GM21381 (cell line): ENCODE data around the gene UBR2.
"Not testable (repeated sequence)": the region's sequence is repeated elsewhere in the genome, so short reads cannot be mapped to it uniquely, and the experiment has no call there.

ENCODE experiments used
- ATAC-seq: cut with Tn5 transposase; IDR thresholded peaks from one replicate; pipeline ENCODE4 v1.9.1; 2021; ENCODE audit warnings: mild to moderate bottlenecking, moderate library complexity; ENCODE audit not compliant: unreplicated experiment

The UBR2 gene

GRCh38 chr6:42555477-42556457 lies 8.1 kb upstream of the UBR2 start:
- no peak for ATAC-seq

DNA sequence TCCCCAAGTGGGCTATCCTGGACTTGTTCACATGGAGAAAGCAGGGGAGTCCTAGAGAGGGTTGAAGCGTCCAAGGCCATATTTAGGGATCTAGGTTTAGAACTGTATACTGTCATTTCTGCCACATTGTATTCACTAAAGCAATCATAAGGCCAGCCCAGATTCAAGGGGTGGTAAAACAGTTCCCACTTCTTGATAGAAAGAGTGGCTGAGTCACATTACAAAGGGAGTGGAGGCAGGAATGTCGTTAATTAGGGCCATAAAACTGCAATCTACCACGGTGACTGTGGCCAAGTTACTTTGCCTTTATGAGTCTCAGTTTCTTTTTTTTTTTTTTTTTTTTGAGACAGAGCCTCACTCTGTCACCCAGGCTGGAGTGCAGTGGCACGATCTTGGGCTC lies 7.4 kb upstream of the UBR2 start:
- ATAC-seq, result no peak

DNA sequence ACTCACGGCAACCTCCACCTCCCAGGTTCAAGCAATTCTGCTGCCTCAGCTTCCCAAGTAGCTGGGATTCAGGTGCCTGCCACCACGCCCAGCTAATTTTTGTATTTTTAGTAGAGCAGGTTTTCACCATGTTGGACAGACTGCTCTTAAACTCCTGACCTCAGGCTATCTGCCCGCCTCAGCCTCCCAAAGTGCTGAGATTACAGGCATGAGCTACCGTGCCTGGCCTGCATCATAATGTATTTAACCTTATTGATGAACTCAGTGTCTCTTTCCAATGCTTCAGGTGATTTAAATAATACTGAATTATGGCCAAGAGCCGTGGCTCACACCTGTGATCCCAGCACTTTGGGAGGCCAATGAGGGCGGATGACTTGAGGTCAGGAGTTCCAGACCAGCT lies 4.6 kb upstream of the UBR2 start:
- not testable (repeated sequence) for ATAC-seq

- ATAC-seq, result no peak
These were observed 1.8 kb upstream of the UBR2 start for GRCh38 chr6:42561986-42562385.

- no peak for ATAC-seq
These were observed 932 bp upstream of the UBR2 start for GRCh38 chr6:42562788-42563405.

DNA sequence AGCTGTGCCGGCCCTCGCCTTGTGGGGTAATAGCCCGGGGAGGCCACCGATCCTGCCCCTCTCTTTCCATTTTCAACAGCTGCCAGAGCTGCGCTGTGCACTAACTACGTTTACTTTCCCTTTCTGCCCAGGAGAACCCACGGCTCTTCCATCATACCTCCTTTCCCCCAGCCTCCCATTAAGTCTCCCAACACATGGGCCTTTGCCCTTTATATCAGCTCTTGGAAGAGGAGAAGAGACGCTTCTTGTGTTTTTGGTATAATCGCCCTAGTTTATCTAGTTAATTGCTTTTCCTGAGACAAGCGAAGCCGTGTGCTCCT lies 637 bp downstream of the UBR2 start:
- ATAC-seq, result no peak

- ATAC-seq, result no peak
These were observed 2.2 kb downstream of the UBR2 start for GRCh38 chr6:42565823-42566613.

DNA sequence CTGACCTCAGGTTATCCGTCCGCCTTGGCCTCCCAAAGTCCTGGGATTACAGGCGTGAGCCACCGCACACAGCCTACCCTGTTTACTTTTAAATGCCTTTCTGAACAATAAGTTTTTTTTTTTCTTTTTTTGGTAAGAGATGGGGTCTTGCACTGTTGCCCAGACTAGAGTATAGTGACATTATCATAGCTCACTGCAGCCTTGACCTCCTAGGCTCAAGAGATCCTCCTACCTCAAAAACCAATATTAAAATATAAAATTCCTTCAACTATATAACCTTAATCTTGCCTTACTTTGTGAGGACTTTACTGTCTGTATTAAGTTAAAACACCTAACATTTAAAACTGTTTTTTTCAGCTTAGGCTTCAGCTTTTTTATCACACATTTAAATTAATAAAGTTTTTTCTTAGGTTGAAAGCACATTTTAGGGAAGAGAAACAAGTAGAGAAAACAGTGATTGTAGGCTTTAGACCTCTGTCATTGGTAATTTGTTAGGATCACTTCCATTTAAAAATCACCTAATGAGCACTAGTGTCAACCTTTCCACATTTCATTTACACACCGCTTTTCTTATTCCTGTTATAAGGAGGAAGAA lies 2.9 kb downstream of the UBR2 start:
- ATAC-seq, result no peak

DNA sequence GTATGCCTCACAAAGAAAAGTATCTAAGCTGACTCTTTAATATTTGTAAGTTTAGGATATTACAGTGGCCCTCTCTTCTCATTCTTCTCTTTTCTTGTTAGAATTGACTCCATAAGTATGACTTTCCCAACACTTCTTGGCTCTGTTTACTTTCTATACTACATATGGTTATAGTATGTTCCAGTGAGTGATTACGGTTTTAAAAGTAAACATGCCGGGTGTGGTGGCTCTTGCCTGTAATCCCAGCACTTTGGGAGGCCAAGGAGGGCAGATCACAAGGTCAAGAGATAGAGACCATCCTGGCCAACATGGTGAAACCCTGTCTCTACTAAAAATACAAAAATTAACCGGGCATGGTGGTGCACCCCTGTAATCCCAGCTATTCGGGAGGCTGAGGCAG lies 3.4 kb downstream of the UBR2 start:
- ATAC-seq, result not testable (repeated sequence)

- ATAC-seq, result no peak
These were observed 5.5 kb downstream of the UBR2 start for GRCh38 chr6:42569102-42570028.

GRCh38 chr6:42571611-42572342 lies 7.9 kb downstream of the UBR2 start:
- peak; percentile 24 for ATAC-seq

GRCh38 chr6:42572523-42572922 lies 8.7 kb downstream of the UBR2 start:
- ATAC-seq, result peak; percentile 77

DNA sequence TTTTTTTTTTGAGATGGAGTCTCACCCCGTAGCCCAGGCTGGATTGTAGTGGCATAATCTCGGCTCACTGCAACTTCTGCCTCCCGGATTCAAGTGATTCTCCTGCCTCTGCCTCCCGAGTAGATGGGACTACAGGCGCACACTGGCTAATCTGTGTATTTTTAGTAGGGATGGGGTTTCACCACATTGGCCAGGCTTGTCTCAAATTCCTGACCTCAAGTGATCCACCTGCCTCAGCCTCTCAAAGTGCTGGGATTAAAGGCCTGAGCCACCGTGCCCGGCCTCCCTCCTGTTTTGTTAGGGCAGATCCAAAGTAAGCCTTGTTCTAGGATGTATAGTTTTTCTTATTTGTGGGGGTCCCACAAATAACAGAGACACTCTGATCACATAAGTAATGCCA lies 12.7 kb downstream of the UBR2 start:
- not testable (repeated sequence) for ATAC-seq

- ATAC-seq, result no peak
These were observed 34.5 kb downstream of the UBR2 start for GRCh38 chr6:42598300-42598699.

DNA sequence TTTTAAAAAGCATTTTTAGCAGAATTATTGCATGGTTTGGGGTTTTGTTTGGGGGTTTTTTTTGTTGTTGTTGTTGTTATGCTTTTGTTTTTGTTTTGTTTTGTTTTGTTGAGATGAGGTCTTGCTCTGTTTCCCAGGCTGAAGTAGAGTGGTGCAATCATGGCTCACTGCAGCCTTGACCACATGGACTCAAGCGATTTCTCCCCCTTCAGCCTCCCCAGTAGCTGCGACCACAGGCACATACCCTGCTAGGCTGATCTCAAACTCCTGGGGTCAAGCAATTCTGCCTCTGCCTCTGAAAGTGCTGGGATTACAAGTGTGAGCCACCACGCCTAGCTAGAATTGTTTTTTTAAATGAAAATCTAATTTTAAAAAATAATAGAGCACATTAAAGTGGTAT lies 35.7 kb downstream of the UBR2 start:
- ATAC-seq, result no peak

DNA sequence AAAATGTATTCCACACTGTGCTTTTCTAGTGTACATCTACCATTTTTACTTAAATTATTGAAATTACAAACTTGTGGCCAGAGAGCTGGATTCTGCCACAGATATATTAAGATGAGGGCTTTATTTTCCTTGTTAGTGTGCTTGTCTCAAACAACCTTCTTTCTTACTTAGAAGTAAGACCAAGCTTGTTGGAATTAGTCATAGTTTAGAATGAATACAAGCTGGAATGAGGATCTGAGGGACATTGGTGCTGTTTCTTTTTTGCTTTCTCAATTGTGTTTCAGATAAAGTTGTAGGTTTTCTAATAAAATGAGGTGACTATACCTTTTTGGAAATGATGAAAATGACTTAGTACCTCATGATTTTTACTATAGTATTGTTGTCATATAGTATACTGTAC lies 40.3 kb downstream of the UBR2 start:
- ATAC-seq, result no peak

- not testable (repeated sequence) for ATAC-seq
These were observed 40.9 kb downstream of the UBR2 start for GRCh38 chr6:42604699-42605098.

DNA sequence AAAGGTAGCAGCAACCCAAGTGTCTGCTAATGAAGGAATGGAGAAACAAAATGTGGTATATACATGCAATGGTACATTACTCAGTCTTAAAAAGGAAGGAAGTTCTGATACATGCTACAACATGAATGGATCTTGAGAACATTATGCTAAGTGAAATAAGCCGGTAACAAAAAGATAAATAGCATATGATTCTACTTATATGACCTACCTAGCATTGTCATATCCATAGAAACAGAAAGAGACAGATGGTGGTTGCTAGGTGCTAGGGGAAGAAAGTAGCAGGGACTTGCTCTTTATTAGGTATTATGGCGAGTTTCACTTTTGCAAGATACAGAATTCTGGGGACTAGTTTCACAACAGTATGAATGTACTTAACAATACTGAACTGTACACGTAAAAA lies 46.6 kb downstream of the UBR2 start:
- ATAC-seq, result no peak

DNA sequence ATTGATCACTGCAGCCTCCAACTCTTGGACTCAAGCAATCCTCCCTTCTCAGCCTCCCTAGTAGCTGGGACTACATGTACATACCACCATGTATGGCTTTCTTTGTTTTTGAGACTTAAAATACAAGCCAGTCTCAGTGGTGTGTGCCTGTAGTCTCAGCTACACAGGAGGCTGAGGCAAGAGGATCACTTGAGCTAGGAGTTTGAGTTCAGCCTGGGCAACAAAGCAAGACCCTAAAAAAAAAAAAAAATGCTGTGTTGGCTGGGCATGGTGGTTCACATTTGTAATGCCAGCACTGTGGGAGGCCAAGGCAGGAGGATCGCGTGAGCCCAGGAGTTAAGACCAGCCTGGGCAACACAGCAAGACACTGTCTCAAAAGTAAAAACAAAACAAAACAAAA lies 51.7 kb downstream of the UBR2 start:
- ATAC-seq, result no peak
